Loucy (cell line): ENCODE data around the gene ZNF22.

ENCODE experiments used
- H2AFZ ChIP-seq: fragments of 200-600 bp; sonication (generic); 2 replicates; pipeline ENCODE4 v1.6.0; 2016; ENCODE audit warnings: antibody characterized with exemption, mild to moderate bottlenecking, low read length, moderate library complexity
- H3F3A ChIP-seq: fragments of 200-600 bp; 2 replicates; pipeline ENCODE4 v1.6.0; 2016; ENCODE audit warnings: antibody characterized with exemption, low read depth, mild to moderate bottlenecking
- H3K27me3 ChIP-seq: fragments of 200-600 bp; sonication (generic); 2 replicates; pipeline ENCODE4 v1.6.1; 2014; ENCODE audit warnings: low read length, mild to moderate bottlenecking; ENCODE audit not compliant: insufficient read depth, poor library complexity, severe bottlenecking
- H3K36me3 ChIP-seq: fragments of 200-600 bp; sonication (generic); 2 replicates; pipeline ENCODE4 v1.6.1; 2016; ENCODE audit warnings: low read length; ENCODE audit not compliant: insufficient read depth
- H3K4me1 ChIP-seq: fragments of 200-600 bp; sonication (generic); 2 replicates; pipeline ENCODE4 v1.5.1; 2014; ENCODE audit warnings: low read length, mild to moderate bottlenecking; ENCODE audit not compliant: insufficient read depth, poor library complexity, severe bottlenecking
- H3K4me2 ChIP-seq: fragments of 200-600 bp; sonication (generic); 2 replicates; pipeline ENCODE4 v1.6.0; 2014; ENCODE audit warnings: antibody characterized with exemption, low read length, low read depth, mild to moderate bottlenecking; ENCODE audit not compliant: poor library complexity, severe bottlenecking
- H3K4me3 ChIP-seq: fragments of 200-600 bp; sonication (generic); 2 replicates; pipeline ENCODE4 v1.5.1; 2014; ENCODE audit warnings: low read length, mild to moderate bottlenecking, mixed read lengths; ENCODE audit not compliant: poor library complexity, severe bottlenecking
- H3K79me2 ChIP-seq: fragments of 200-600 bp; sonication (generic); 2 replicates; pipeline ENCODE4 v1.6.1; 2014; ENCODE audit warnings: low read length; ENCODE audit not compliant: insufficient read depth
- H3K9ac ChIP-seq: fragments of 200-600 bp; sonication (generic); 2 replicates; pipeline ENCODE4 v1.6.0; 2014; ENCODE audit warnings: mild to moderate bottlenecking, low read depth, low read length, moderate library complexity; ENCODE audit not compliant: poor library complexity, severe bottlenecking
- H3K9me2 ChIP-seq: fragments of 200-600 bp; sonication (generic); replicated peaks from 2 replicates; pipeline ENCODE4 v1.6.1; 2016; ENCODE audit warnings: low read depth, low read length, mixed read lengths
- H3K9me3 ChIP-seq: fragments of 200-600 bp; sonication (generic); 2 replicates; pipeline ENCODE4 v1.6.1; 2014; ENCODE audit warnings: mild to moderate bottlenecking, antibody characterized with exemption, low read length, low read depth; ENCODE audit not compliant: insufficient read depth
- H4K20me1 ChIP-seq: fragments of 200-600 bp; sonication (generic); 2 replicates; pipeline ENCODE4 v1.6.0; 2014; ENCODE audit warnings: antibody characterized with exemption, low read length, mild to moderate bottlenecking; ENCODE audit not compliant: insufficient read depth, poor library complexity, severe bottlenecking
- CTCF ChIP-seq: fragments of 200-600 bp; sonication (generic); conservative IDR thresholded peaks from 2 replicates; pipeline ENCODE4 v1.5.1; 2014; ENCODE audit warnings: mild to moderate bottlenecking, antibody characterized with exemption, low read length
- EZH2phosphoT487 ChIP-seq: fragments of 200-600 bp; IDR thresholded peaks from 2 replicates; pipeline ENCODE4 v1.6.1; 2018; ENCODE audit warnings: antibody characterized with exemption, mild to moderate bottlenecking, moderate library complexity, borderline replicate concordance

Gene ZNF22

GRCh38 chr10:44967616-44968015 is 33.1 kb upstream of the ZNF22 start:
- Histone ChIP-seq H3K9me3 (no peaks in the 10 kb centered on the region), H3K36me3 (no peaks in the 10 kb centered on the region), H3K4me3 (peak overlapping the region; percentile 37), H3F3A (no peaks in the 10 kb centered on the region), H3K9me2 (no peaks in the 10 kb centered on the region), H2AFZ (peak overlapping the region; percentile 20), H3K79me2 (no peaks in the 10 kb centered on the region), H3K4me2 (peak overlapping the region; percentile 54), H3K27me3 (no peaks in the 10 kb centered on the region), H3K4me1 (peaks cover 57% of the 10 kb centered on the region), H3K9ac (peak overlapping the region; percentile 48), H4K20me1 (no peaks in the 10 kb centered on the region)
- TF ChIP-seq EZH2phosphoT487 = no peak
- TF ChIP-seq CTCF = no peak

DNA sequence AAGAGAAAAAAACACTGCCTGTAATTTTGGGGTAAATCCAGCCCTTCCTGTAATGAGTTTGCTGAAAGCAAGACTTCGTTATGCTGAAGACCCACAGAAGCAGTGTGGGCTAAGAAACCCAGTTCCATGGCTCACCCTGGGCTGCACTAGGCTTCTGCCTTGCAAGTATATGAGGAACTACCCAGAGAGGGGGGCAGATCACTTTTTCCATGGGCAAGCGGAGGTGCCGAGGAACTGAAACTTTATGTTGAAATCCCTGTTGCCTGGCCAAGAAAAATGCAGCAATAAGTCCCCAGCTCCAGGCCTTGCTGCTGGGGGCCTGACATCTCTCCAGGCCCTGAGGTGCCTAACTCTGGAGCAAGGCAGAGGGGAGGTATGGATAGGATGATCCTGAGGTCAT is 32.6 kb upstream of the ZNF22 start:
- H3K79me2 ChIP-seq = no peaks in the 10 kb centered on the region
- H3F3A ChIP-seq = no peaks in the 10 kb centered on the region
- peak overlapping the region; percentile 37 for H3K4me3 ChIP-seq
- peak overlapping the region; percentile 20 for H2AFZ ChIP-seq
- TF ChIP-seq EZH2phosphoT487 (no peak), CTCF (no peak)
- no peaks in the 10 kb centered on the region for H4K20me1 ChIP-seq
- H3K4me2 ChIP-seq = peak overlapping the region; percentile 54
- no peaks in the 10 kb centered on the region for H3K36me3 ChIP-seq
- H3K27me3 ChIP-seq = no peaks in the 10 kb centered on the region
- H3K9me2 ChIP-seq = no peaks in the 10 kb centered on the region
- peak overlapping the region; percentile 48 for H3K9ac ChIP-seq
- no peaks in the 10 kb centered on the region for H3K9me3 ChIP-seq
- H3K4me1 ChIP-seq = peaks cover 56% of the 10 kb centered on the region

DNA sequence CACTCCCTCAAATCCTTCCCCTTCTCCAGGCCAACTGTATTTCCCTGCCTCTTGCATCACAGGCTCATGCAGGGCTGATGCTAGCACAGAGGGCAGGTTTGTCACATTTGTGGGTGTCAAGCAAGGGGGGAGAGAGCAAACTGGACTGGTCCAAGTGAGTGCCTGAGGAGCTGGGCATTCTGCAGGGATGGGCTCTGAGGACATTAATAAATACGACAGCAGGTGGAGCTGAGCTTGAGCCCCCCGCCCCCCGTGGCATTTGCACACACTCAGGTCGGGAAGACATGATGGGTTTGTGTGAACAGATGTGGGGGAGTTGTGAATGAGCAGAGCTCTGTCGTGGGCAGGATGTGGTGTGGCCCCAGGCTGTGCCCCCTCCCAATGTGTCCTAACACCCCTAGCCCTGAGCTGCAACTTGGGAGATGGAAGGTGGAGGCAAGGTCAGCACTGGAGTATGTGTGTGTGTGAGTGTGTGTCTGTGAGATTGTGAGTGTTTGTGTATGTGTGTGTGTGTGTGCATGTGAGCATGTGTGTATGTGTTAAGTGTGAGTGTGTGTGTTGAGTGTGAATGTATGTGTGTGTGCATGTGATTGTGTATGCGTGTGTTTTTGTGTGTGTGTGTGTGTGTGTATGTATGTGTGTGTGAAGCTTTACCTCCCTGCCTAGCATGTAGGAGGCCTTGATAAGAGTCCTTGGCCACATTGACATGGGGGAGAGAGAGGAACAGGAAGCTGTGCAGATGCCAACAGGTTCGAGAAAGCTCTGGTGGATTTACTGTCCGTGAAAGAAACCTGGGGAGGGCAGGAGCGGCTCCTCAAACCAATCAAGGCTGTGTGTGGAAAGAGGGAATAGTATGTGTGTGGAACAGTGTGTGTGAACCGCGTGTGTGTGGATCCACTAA is 32.0 kb upstream of the ZNF22 start:
- H3K36me3 ChIP-seq = no peaks in the 10 kb centered on the region
- peak overlapping the region; percentile 48 for H3K9ac ChIP-seq
- H4K20me1 ChIP-seq = no peaks in the 10 kb centered on the region
- peak overlapping the region; percentile 37 for H3K4me3 ChIP-seq
- H2AFZ ChIP-seq = no peak overlapping the region
- no peak for TF ChIP-seq CTCF
- no peaks in the 10 kb centered on the region for H3K9me3 ChIP-seq
- no peaks in the 10 kb centered on the region for H3K79me2 ChIP-seq
- H3K4me2 ChIP-seq = peak overlapping the region; percentile 54
- H3K9me2 ChIP-seq = no peaks in the 10 kb centered on the region
- peaks cover 55% of the 10 kb centered on the region for H3K4me1 ChIP-seq
- H3K27me3 ChIP-seq = no peaks in the 10 kb centered on the region
- H3F3A ChIP-seq = no peaks in the 10 kb centered on the region
